Measurements from ENCODE around the gene GOLGA6L2.

GOLGA6L2 gene

DNA sequence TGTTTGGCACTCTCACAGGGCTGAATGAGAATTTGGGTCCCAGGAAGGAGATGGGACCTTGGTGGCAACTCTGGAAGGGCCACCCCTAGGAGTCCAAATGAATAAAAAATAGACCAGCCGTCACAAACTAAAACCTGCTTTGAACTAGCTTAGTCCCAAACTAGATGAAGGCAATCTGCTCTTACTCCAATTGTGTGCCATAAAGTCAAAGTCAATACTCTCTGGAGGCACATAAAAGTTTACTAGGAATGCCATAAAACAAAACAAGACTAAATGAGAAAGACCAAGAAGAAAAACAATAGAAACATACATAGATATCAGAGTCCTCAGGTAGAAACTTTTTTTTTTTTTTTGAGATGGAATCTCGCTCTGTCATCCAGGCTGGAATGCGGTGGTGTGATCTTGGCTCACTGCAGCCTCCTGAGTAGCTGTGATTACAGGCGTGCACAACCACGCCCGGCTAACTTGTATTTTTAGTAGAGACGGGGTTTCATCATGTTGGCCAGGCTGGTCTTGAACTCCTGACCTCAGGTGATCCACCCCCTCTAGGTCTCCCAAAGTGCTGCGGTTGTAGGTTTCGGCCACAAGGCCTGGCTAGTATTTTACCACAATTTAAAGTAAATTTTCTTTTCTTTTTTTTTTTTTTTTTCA is 8.1 kb downstream of the GOLGA6L2 start:
- H2BK12ac ChIP-seq (ENCODE audit: low read length in 2 of 2), result no peak overlapping the region
- peaks cover 0 to 29% of the 10 kb centered on the region in 2 experiments for H3K27me3 ChIP-seq (ENCODE audit: control insufficient read depth in 1 of 2, insufficient read depth in 1 of 2, low read length in 2 of 2)
- WGBS, result 82% methylated on average over 3 of the region's 9 CpGs
- no peak overlapping the region for H3K4me3 ChIP-seq (ENCODE audit: insufficient read depth in 1 of 2, low read depth in 1 of 2, low read length in 2 of 2)
- H3K4ac ChIP-seq (ENCODE audit: low read depth in 1 of 2, low read length in 2 of 2), result no peak overlapping the region
- no peak overlapping the region for H2BK15ac ChIP-seq (ENCODE audit: low read depth, poor library complexity, severe bottlenecking)
- H2AFZ ChIP-seq (ENCODE audit: low read depth, low read length), result no peak overlapping the region
- no peaks in the 10 kb centered on the region for H3K79me1 ChIP-seq (replicated peaks; ENCODE audit: low read length, poor library complexity, severe bottlenecking)
- no peak overlapping the region for H3K4me2 ChIP-seq (ENCODE audit: low read length, poor library complexity, severe bottlenecking)
- no peak overlapping the region for H2BK120ac ChIP-seq (ENCODE audit: low read depth, low read length)
- no peak overlapping the region for H4K8ac ChIP-seq (ENCODE audit: low read length)
- H3K9me3 ChIP-seq (ENCODE audit: control insufficient read depth, low read length), result no peaks in the 10 kb centered on the region
- no peak overlapping the region for H2AK5ac ChIP-seq (ENCODE audit: low read length, severe bottlenecking)
- H4K91ac ChIP-seq (ENCODE audit: low read length), result no peak overlapping the region
- H3K18ac ChIP-seq (ENCODE audit: low read depth in 1 of 2, low read length in 2 of 2), result no peak overlapping the region
- no peak overlapping the region for H2BK5ac ChIP-seq (ENCODE audit: low read depth, low read length, poor library complexity, severe bottlenecking)
- H3K4me1 ChIP-seq (ENCODE audit: control insufficient read depth, insufficient read depth, low read depth, low read length), result no peaks in the 10 kb centered on the region
- H3K14ac ChIP-seq (ENCODE audit: low read length in 2 of 2), result no peak overlapping the region
- no peaks in the 10 kb centered on the region for H3K36me3 ChIP-seq (ENCODE audit: control insufficient read depth in 1 of 2, insufficient read depth in 2 of 2, low read depth in 1 of 2, low read length in 2 of 2)
- DNase-seq, result no peak
- H3K23ac ChIP-seq (ENCODE audit: low read length in 2 of 2), result no peak overlapping the region
- no peak overlapping the region for H3K9ac ChIP-seq (ENCODE audit: low read length)
- H3K27ac ChIP-seq (ENCODE audit: low read length, poor library complexity, severe bottlenecking), result no peak overlapping the region

DNA sequence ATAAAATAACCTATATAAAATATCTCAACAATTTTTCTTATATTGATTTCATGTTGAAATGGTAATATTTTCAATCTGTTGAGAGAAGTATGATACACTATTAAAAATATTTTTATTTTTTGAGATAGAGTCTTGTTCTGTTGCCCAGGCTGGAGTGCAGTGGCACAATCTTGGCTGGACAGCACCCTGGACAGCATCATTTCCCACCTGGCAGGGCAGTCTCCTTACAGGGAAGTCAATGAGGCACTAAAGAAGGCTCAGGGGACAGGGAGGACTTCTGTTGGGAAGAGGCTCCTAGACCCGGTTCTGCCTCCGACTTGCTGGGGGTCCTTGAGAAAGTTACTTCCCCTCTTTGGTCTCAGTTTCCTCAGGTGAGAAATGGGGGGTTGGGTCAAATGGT is 9.4 kb downstream of the GOLGA6L2 start:
- Histone ChIP-seq H3K4ac (ENCODE audit: low read depth in 1 of 2, low read length in 2 of 2) (no peak overlapping the region), H3K36me3 (ENCODE audit: control insufficient read depth in 1 of 2, insufficient read depth in 2 of 2, low read depth in 1 of 2, low read length in 2 of 2) (no peaks in the 10 kb centered on the region), H2BK5ac (ENCODE audit: low read depth, low read length, poor library complexity, severe bottlenecking) (no peak overlapping the region), H3K79me1 (replicated peaks; ENCODE audit: low read length, poor library complexity, severe bottlenecking) (no peaks in the 10 kb centered on the region), H3K9ac (ENCODE audit: low read length) (no peak overlapping the region), H3K27me3 (ENCODE audit: control insufficient read depth in 1 of 2, insufficient read depth in 1 of 2, low read length in 2 of 2) (peaks cover 0 to 22% of the 10 kb centered on the region in 2 experiments), H2BK120ac (ENCODE audit: low read depth, low read length) (no peak overlapping the region), H3K14ac (ENCODE audit: low read length in 2 of 2) (no peak overlapping the region), H4K91ac (ENCODE audit: low read length) (no peak overlapping the region), H3K23ac (ENCODE audit: low read length in 2 of 2) (no peak overlapping the region), H3K4me2 (ENCODE audit: low read length, poor library complexity, severe bottlenecking) (no peak overlapping the region), H3K27ac (ENCODE audit: low read length, poor library complexity, severe bottlenecking) (no peak overlapping the region), H3K18ac (ENCODE audit: low read depth in 1 of 2, low read length in 2 of 2) (no peak overlapping the region), H3K4me1 (ENCODE audit: control insufficient read depth, insufficient read depth, low read depth, low read length) (no peaks in the 10 kb centered on the region), H4K8ac (ENCODE audit: low read length) (no peak overlapping the region), H2AK5ac (ENCODE audit: low read length, severe bottlenecking) (no peak overlapping the region), H2BK15ac (ENCODE audit: low read depth, poor library complexity, severe bottlenecking) (no peak overlapping the region), H3K9me3 (ENCODE audit: control insufficient read depth, low read length) (no peaks in the 10 kb centered on the region), H2BK12ac (ENCODE audit: low read length in 2 of 2) (no peak overlapping the region), H3K4me3 (ENCODE audit: insufficient read depth in 1 of 2, low read depth in 1 of 2, low read length in 2 of 2) (no peak overlapping the region), H2AFZ (ENCODE audit: low read depth, low read length) (no peak overlapping the region)
- WGBS, result 68% methylated on average over 2 of the region's 2 CpGs
- no peak for DNase-seq

DNA sequence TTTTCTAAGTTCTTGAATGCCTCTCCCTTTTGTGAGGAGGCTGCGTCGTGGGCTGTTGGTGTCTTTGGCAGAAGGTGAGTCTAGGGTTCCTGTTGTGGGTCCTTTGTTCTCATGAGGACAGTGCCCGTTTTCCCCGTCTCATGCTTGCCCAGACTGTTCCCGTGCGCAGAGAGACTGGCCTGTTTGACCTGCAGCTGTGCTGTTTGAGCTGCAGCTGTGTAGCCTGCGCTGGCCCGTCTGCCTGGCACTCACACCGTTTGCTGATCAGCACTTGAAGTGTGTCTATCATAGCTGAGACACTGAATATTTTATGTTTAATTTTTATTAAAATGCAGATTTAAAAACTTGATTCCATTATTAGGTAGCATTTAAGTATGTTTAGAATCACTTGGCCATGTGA is 9.9 kb downstream of the GOLGA6L2 start:
- Histone ChIP-seq H2AK5ac (ENCODE audit: low read length, severe bottlenecking) (no peak overlapping the region), H2BK15ac (ENCODE audit: low read depth, poor library complexity, severe bottlenecking) (no peak overlapping the region), H3K23ac (ENCODE audit: low read length in 2 of 2) (no peak overlapping the region), H3K36me3 (ENCODE audit: control insufficient read depth in 1 of 2, insufficient read depth in 2 of 2, low read depth in 1 of 2, low read length in 2 of 2) (no peaks in the 10 kb centered on the region), H3K18ac (ENCODE audit: low read depth in 1 of 2, low read length in 2 of 2) (no peak overlapping the region), H3K79me1 (replicated peaks; ENCODE audit: low read length, poor library complexity, severe bottlenecking) (no peaks in the 10 kb centered on the region), H2AFZ (ENCODE audit: low read depth, low read length) (no peak overlapping the region), H4K91ac (ENCODE audit: low read length) (no peak overlapping the region), H3K27me3 (ENCODE audit: control insufficient read depth in 1 of 2, insufficient read depth in 1 of 2, low read length in 2 of 2) (peaks cover 0 to 18% of the 10 kb centered on the region in 2 experiments), H3K4me2 (ENCODE audit: low read length, poor library complexity, severe bottlenecking) (no peak overlapping the region), H3K4me3 (ENCODE audit: insufficient read depth in 1 of 2, low read depth in 1 of 2, low read length in 2 of 2) (no peak overlapping the region), H2BK120ac (ENCODE audit: low read depth, low read length) (no peak overlapping the region), H3K14ac (ENCODE audit: low read length in 2 of 2) (no peak overlapping the region), H2BK12ac (ENCODE audit: low read length in 2 of 2) (no peak overlapping the region), H3K9ac (ENCODE audit: low read length) (no peak overlapping the region), H3K27ac (ENCODE audit: low read length, poor library complexity, severe bottlenecking) (no peak overlapping the region), H4K8ac (ENCODE audit: low read length) (no peak overlapping the region), H3K4me1 (ENCODE audit: control insufficient read depth, insufficient read depth, low read depth, low read length) (no peaks in the 10 kb centered on the region), H3K4ac (ENCODE audit: low read depth in 1 of 2, low read length in 2 of 2) (no peak overlapping the region), H2BK5ac (ENCODE audit: low read depth, low read length, poor library complexity, severe bottlenecking) (no peak overlapping the region), H3K9me3 (ENCODE audit: control insufficient read depth, low read length) (no peaks in the 10 kb centered on the region)
- 90% methylated on average over 6 of the region's 9 CpGs for WGBS
- DNase-seq, result no peak

DNA sequence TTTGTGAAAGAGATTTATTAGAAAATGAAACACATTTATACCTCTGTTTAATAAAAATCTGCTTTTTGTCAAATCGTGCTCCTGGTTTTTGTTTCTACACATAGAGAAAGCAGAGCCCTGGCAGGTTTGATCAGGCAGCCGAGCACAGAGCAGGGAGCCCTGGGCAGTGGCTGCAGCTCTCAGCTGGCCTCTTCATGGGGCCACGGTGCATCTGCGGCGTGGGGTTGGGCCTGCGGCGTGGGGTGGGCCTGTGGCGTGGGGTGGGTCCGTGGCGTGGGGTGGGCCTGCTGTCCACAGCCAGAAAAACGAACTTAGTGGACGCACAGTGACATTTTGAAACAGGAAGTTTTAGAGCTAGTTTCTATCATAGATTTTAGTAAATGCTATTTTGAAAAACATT is 10.6 kb downstream of the GOLGA6L2 start:
- H3K9me3 ChIP-seq (ENCODE audit: control insufficient read depth, low read length), result no peaks in the 10 kb centered on the region
- H3K4me2 ChIP-seq (ENCODE audit: low read length, poor library complexity, severe bottlenecking), result no peak overlapping the region
- DNase-seq, result no peak
- H4K8ac ChIP-seq (ENCODE audit: low read length), result no peak overlapping the region
- no peak overlapping the region for H2BK5ac ChIP-seq (ENCODE audit: low read depth, low read length, poor library complexity, severe bottlenecking)
- no peak overlapping the region for H2BK120ac ChIP-seq (ENCODE audit: low read depth, low read length)
- H2BK15ac ChIP-seq (ENCODE audit: low read depth, poor library complexity, severe bottlenecking), result no peak overlapping the region
- H3K79me1 ChIP-seq (replicated peaks; ENCODE audit: low read length, poor library complexity, severe bottlenecking), result no peaks in the 10 kb centered on the region
- no peak overlapping the region for H2BK12ac ChIP-seq (ENCODE audit: low read length in 2 of 2)
- no peak overlapping the region for H3K14ac ChIP-seq (ENCODE audit: low read length in 2 of 2)
- H3K36me3 ChIP-seq (ENCODE audit: control insufficient read depth in 1 of 2, insufficient read depth in 2 of 2, low read depth in 1 of 2, low read length in 2 of 2), result no peaks in the 10 kb centered on the region
- H3K4me1 ChIP-seq (ENCODE audit: control insufficient read depth, insufficient read depth, low read depth, low read length), result no peaks in the 10 kb centered on the region
- no peak overlapping the region for H3K18ac ChIP-seq (ENCODE audit: low read depth in 1 of 2, low read length in 2 of 2)
- no peak overlapping the region for H4K91ac ChIP-seq (ENCODE audit: low read length)
- H3K9ac ChIP-seq (ENCODE audit: low read length), result no peak overlapping the region
- no peak overlapping the region for H3K4ac ChIP-seq (ENCODE audit: low read depth in 1 of 2, low read length in 2 of 2)
- 80% methylated on average over 10 of the region's 12 CpGs for WGBS
- H3K4me3 ChIP-seq (ENCODE audit: insufficient read depth in 1 of 2, low read depth in 1 of 2, low read length in 2 of 2), result no peak overlapping the region
- no peak overlapping the region for H3K23ac ChIP-seq (ENCODE audit: low read length in 2 of 2)
- no peak overlapping the region for H2AK5ac ChIP-seq (ENCODE audit: low read length, severe bottlenecking)
- peaks cover 0 to 16% of the 10 kb centered on the region in 2 experiments for H3K27me3 ChIP-seq (ENCODE audit: control insufficient read depth in 1 of 2, insufficient read depth in 1 of 2, low read length in 2 of 2)
- H3K27ac ChIP-seq (ENCODE audit: low read length, poor library complexity, severe bottlenecking), result no peak overlapping the region
- no peak overlapping the region for H2AFZ ChIP-seq (ENCODE audit: low read depth, low read length)

Measured in mesenchymal stem cell (in vitro differentiated cells and primary cell).